HG03095 (cell line): Measurements from ENCODE around the gene ATAD3B.
"Not testable (repeated sequence)": the region's sequence is repeated elsewhere in the genome, so short reads cannot be mapped to it uniquely, and the experiment has no call there.

Source experiments
- ATAC-seq: cut with Tn5 transposase; IDR thresholded peaks from one replicate; pipeline ENCODE4 v1.9.1; 2021; ENCODE audit warnings: moderate library complexity; ENCODE audit not compliant: unreplicated experiment

ATAD3B gene

GRCh38 chr1:1471389-1472052 lies at the start of gene ATAD3B:
Gene ATAD3B (plus strand): TSS chr1:1471765. CDS start chr1:1471885, 120 bp downstream.
- peak; percentile 63 for ATAC-seq

DNA sequence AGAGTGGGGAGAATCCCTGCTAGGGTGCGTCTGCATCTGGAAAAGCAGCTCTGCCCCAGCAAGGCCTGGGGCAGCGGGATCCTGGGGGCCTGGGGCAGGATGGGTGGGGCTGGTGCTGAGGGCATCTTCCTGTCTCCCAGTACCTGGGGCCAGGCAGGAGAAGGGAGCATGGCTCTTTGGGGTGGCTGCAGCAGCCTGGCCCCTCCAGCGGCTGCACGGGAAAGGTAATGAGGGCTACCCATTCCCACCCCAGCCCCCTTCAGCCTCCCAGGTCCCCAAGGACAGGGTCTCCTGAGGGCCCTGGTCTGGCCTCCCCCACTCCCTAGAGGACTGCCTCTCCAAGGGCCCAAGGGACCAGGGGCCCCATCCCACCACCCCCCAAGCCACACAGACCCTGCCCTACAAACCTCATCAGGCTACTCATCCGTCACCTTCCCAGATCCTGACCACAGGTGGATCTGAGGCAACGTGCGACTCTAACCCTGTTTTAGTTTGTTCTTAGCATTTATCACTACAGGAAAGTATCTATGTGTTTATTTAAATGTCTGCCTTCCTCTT lies 49.6 kb upstream of the ATAD3B start:
- no peak for ATAC-seq

DNA sequence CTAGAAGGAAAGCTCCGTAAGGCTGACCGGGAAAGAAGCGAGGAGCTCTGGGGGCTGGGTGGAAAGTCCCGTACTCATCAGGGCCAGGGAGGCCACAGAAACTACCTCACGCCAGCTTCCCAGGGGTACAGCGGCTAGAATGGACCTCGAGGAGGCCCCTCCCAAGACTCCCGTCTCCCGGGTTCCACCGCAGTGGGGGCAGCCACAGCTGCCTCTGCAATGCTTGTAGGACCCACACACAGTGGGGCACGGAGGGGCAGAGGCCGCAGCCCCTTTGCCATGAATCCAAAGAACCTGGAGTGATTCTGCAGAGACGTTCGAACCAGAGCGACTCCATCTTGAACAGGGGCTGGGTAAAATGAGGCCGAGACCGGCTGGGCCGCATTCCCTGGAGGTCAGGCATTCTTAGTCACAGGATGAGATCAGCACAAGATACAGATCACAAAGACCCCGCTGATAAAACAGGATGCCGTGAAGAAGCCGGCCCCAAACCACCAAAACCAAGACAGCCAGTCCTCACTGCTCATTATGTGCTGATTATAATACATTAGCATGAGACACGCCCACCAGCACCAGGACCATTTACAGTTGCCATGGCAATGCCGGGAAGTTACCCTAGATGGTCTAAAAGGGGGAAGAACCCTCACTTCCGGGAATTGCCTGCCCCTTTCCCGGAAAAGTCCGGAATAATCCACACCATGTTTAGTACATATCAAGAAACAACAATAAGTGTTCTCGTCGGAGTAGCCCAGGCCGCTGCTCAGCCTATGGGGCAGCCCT lies 48.9 kb upstream of the ATAD3B start:
- ATAC-seq = no peak

DNA sequence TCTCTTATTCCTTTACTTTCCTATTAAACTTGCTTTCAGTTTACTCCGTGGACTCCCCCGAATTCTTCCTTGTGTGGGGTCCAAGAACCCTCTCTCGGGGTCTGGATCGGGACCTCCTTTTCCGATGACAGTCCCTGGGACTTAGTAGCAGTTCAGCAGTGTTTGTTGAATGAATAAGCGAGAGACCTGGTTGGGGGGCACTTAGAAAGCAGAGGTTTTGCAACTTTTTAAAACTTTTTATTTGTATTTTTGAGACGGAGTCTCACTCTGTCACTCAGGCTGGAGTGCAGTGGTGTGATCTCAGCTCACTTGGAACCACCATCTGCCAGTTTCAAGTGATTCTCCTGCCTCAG lies 48.3 kb upstream of the ATAD3B start:
- ATAC-seq = no peak

DNA sequence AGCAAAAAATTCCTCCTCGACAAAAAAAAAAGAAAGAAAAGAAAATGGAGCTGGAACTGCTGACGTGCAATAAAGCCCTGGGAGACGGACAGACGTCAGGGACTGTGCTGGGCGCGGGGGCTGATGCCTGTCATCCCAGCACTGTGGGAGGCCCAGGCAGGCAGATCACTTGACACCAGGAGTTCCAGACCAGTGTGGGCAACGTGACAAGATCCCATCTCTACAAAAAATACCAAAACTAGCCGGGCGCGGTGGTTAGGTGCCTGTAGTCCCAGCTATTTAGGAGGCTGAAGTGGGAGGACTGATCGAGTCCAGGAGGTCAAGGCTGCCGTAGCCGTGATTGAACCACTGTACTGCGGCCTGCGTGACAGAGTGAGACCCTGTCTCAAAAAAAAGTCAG lies 46.9 kb upstream of the ATAD3B start:
- no peak for ATAC-seq

GRCh38 chr1:1425426-1425752 lies 46.2 kb upstream of the ATAD3B start:
- ATAC-seq = no peak

DNA sequence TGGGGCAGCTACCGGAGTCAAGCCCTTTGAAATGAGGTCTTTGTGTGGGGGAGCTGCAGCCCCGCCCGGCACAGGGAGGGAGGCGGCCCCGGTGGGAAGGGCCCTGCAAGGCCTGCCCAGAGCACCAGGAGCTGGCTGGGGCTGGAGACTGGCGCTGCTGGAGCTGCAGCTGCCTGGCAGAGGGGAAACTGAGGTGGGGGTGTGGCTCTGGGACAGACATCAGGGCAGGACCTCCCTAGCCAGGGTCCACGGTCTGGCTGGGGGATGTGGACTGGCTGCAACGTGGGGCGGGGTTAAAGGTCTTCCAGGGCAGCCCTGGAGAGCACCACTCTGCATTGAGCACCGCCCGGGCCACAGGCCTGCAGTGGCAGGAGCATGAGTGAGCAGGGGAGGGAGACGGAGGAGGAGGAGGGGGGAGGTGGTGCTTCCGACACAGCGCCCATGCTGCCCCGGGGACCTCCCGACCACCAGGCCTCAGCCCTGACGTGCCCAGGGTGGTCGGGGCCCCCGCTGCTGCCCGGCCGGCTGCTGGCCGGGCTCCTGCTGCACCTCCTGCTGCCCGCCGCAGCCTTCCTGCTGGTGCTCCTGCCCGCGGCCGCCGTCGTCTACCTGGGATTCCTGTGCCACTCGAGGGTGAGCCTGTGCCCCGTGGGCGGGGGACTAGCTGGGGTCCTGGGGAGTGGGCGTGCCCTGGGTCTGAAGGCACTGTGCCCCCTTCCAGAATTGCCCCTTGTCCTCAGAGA lies 45.6 kb upstream of the ATAD3B start:
- no peak for ATAC-seq

- ATAC-seq = no peak
Observed at GRCh38 chr1:1426496-1427105, 45.0 kb upstream of the ATAD3B start.

DNA sequence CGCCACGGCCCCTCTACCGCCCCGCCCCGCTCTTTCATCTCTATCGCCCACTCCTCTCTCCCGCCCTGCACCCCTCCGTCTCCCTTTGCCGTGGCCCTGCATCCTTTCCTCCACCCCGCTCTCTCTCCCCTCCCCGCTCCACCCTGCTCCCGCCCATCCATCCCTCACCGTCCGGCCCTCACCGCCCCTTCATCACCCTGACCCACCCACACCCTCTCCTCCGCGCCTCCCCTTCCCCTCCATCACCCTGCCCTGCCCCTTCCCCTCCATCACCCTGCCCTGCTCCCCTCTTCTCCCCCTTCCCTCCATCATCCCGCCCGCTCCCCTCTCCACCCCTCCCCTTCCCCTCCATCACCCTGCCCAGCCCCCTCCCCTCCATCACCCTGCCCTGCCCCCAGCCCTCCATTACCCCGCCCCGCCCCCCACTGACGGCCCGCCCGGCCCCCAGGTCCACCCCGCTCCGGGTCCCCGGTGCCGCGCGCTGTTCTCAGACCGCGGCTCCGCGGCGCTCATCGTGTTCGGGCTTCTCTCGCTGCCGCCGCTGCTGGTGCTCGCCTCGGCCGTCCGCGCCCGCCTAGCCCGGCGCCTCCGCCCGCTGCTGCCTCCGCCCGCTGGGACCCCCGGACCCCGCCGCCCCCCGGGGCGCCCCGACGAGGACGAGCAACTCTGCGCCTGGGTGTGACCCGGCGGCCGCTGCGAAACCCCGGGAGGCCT lies 44.3 kb upstream of the ATAD3B start:
- ATAC-seq = no peak

GRCh38 chr1:1427820-1428148 lies 43.8 kb upstream of the ATAD3B start:
- ATAC-seq = no peak

DNA sequence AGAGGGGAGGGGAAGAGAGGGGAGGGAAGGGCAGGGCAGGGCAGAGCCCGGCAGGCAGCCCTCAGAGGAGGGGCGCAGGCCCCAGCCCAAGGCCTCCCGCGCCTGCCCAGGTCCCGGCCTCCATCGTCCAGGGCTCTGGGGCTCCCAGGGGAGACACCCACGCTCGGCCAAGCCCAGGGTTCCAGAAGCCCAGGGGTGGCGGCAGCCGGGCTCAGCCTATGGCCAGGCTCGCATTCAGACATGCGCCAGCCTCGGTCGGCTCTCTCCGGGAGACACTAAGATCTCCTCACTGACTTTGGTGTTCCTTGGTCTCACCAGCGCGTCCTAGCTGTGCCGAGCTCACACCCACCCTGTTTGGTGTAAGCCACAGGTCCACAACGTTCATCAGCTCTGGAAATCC lies 43.4 kb upstream of the ATAD3B start:
- ATAC-seq = no peak

- not testable (repeated sequence) for ATAC-seq
Observed at GRCh38 chr1:1428967-1429366, 42.6 kb upstream of the ATAD3B start.

DNA sequence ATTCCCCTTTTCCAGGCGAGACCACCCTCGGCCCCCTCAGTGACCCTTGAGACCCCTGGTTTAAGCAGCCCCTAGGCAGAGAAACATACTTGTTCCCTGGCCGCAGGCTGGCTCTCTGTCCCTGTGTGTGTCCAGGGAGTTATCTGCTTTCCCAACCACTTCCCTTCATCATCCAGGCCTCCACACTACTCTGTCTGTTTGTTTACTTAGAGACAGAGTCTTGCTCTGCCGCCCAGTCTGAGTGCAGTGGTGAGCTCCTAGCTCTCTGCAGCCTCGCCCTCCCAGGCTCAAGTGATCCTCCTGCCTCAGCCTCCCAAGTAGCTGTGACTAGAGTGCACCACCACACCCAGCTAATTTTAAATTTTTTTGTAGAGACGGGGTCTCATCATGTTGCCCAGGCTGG lies 41.9 kb upstream of the ATAD3B start:
- no peak for ATAC-seq

- ATAC-seq = no peak
Observed at GRCh38 chr1:1430114-1430982, 41.2 kb upstream of the ATAD3B start.

- ATAC-seq = no peak
Observed at GRCh38 chr1:1430992-1431844, 40.3 kb upstream of the ATAD3B start.

DNA sequence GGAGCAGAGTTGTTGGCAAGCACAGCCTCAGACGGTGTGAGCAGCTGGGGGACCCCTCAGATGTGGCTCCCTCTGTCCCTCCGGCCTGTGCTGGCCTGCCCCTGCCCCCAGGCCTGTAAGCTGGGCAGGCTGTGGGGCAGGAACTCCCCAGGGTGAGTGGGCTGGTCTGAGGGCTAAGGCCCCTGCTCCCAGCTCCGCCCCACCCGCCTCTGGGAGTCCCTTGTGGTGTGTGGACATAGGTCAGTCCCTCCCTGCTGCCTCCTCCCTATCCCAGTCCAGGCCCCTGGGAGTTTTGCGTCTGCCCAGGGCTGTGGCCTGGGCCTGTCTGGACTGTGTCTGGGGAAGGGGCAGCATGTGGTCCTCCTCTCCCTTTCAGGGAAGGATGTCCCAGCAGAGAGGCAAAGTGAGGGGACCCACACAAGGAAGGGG lies 39.7 kb upstream of the ATAD3B start:
- ATAC-seq = no peak

- ATAC-seq = no peak
Observed at GRCh38 chr1:1432274-1432950, 39.2 kb upstream of the ATAD3B start.
